ENCODE measurements around the gene PFKL. TPM values are rescaled to one million over a fixed set of nuclear protein-coding genes. Genes with fewer than 3 reads are reported as not detected.
"Not testable (repeated sequence)": the region's sequence is repeated elsewhere in the genome, so short reads cannot be mapped to it uniquely, and the experiment has no call there.

The PFKL gene
- polyA plus RNA-seq, 2 of the 4 experiments (the other 2 are of a cell fraction), result 23.2 to 38.7 TPM

- no peak for TF ChIP-seq HMGXB4 (CRISPR knock-in tag; IDR thresholded peaks at IDR 0.05; ENCODE audit: borderline replicate concordance)
- no peak for TF ChIP-seq HOXA7 (CRISPR knock-in tag; IDR thresholded peaks at IDR 0.05)
- TF ChIP-seq FOSB (CRISPR knock-in tag; IDR thresholded peaks at IDR 0.05), result no peak
- TF ChIP-seq NPAS2 (CRISPR knock-in tag; IDR thresholded peaks at IDR 0.05; ENCODE audit: borderline replicate concordance), result no peak
- TF ChIP-seq ZC3H11A (IDR thresholded peaks at IDR 0.05), result no peak
- TF ChIP-seq PHF8 (IDR thresholded peaks at IDR 0.05; ENCODE audit: borderline replicate concordance, low read depth), result no peak
- no peak for TF ChIP-seq CBX2 (IDR thresholded peaks at IDR 0.05; ENCODE audit: borderline replicate concordance, low read depth)
- TF ChIP-seq ZNF302 (CRISPR knock-in tag; IDR thresholded peaks at IDR 0.05), result no peak
- no peak for TF ChIP-seq MAZ (IDR thresholded peaks at IDR 0.05; ENCODE audit: borderline replicate concordance, low read depth, low read length)
- no peak for TF ChIP-seq PBX3 (IDR thresholded peaks at IDR 0.05)
- 87% methylated on average over 7 of the region's 13 CpGs for WGBS (ENCODE audit: missing lambda C conversion rate)
- Histone ChIP-seq H3K4me2 (peak overlapping the region; percentile 73), H3K27ac (peak overlapping the region; percentile 93 to 99; a peak in 4 of 6 replicates), H3K4me1 (peaks cover 10% of the 10 kb centered on the region; the same call in 1 of the 3 replicates), H3K4me3 (peak overlapping the region; percentile 98; the same call in 2 of the 3 replicates), H3K9me3 (no peaks in the 10 kb centered on the region)
- FAIRE-seq, result no peak
- POLR2A ChIA-PET, result no interaction called here
- no peak for ATAC-seq
- DNase-seq (ENCODE audit: low read depth in 1 of 2, low spot score in 1 of 2), result no peak
- CTCF ChIA-PET, result interaction anchor here (0.5 to 1.9 kb wide), 5 partner anchors 10 to 496 kb away, joined by 3 to 6 read pairs (median 3); no protein-coding TSS in a partner anchor
Measured at GRCh38 chr21:44301141-44301540, 1.3 kb downstream of the PFKL start.

DNA sequence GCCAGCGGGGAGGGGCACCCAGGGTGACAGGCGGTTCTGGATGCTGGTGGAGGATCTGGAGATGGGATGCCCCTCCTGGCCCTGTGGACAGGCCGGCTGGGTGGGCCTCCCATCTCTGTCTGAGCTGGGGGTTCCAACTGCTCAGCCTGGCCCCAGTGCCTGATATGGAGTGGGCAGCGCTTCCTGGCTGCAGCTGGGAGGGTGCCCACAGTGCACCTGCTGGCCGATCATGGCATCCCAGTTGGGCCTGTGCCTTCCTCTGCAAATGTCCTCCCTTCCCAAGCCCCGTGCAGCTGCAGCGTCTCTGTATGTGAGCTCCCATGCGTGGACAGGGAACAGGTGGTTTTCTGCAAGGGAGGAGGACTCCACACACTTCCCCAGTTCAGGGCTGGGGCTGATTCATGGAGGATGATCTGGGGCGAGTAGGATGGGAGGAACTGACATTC lies 2.1 kb downstream of the PFKL start:
- Histone ChIP-seq H3K4me3 (no peak overlapping the region), H3K27ac (no peak overlapping the region), H3K4me1 (peaks cover 10% of the 10 kb centered on the region; the same call in 1 of the 3 replicates), H3K4me2 (no peak overlapping the region), H3K9me3 (no peaks in the 10 kb centered on the region)
- ATAC-seq (no peak; a peak in 1 of 6 replicates), DNase-seq (ENCODE audit: low read depth in 1 of 2, low spot score in 1 of 2) (no peak), FAIRE-seq (no peak)
- CTCF ChIA-PET, result interaction anchor here (1.1 to 1.9 kb wide), 3 partner anchors 13 to 491 kb away, joined by 3 to 6 read pairs (median 3); no protein-coding TSS in a partner anchor
- WGBS (ENCODE audit: missing lambda C conversion rate), result 93% methylated on average over 2 of the region's 9 CpGs
- TF ChIP-seq, protein P1, sequence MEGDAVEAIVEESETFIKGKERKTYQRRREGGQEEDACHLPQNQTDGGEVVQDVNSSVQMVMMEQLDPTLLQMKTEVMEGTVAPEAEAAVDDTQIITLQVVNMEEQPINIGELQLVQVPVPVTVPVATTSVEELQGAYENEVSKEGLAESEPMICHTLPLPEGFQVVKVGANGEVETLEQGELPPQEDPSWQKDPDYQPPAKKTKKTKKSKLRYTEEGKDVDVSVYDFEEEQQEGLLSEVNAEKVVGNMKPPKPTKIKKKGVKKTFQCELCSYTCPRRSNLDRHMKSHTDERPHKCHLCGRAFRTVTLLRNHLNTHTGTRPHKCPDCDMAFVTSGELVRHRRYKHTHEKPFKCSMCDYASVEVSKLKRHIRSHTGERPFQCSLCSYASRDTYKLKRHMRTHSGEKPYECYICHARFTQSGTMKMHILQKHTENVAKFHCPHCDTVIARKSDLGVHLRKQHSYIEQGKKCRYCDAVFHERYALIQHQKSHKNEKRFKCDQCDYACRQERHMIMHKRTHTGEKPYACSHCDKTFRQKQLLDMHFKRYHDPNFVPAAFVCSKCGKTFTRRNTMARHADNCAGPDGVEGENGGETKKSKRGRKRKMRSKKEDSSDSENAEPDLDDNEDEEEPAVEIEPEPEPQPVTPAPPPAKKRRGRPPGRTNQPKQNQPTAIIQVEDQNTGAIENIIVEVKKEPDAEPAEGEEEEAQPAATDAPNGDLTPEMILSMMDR (IDR thresholded peaks at IDR 0.05), result no peak
- TF ChIP-seq PHF8 (IDR thresholded peaks at IDR 0.05; ENCODE audit: borderline replicate concordance, low read depth), result no peak
- TF ChIP-seq POLR2AphosphoS2 (conservative IDR thresholded peaks at IDR 0.05; ENCODE audit: low read length), result no peak
- TF ChIP-seq RAD21 (conservative IDR thresholded peaks at IDR 0.05 in 1 of 2, IDR thresholded peaks at IDR 0.05 in 1 of 2), result no peak
- no peak for TF ChIP-seq RARB (CRISPR knock-in tag; IDR thresholded peaks at IDR 0.05)
- POLR2A ChIA-PET, result no interaction called here

DNA sequence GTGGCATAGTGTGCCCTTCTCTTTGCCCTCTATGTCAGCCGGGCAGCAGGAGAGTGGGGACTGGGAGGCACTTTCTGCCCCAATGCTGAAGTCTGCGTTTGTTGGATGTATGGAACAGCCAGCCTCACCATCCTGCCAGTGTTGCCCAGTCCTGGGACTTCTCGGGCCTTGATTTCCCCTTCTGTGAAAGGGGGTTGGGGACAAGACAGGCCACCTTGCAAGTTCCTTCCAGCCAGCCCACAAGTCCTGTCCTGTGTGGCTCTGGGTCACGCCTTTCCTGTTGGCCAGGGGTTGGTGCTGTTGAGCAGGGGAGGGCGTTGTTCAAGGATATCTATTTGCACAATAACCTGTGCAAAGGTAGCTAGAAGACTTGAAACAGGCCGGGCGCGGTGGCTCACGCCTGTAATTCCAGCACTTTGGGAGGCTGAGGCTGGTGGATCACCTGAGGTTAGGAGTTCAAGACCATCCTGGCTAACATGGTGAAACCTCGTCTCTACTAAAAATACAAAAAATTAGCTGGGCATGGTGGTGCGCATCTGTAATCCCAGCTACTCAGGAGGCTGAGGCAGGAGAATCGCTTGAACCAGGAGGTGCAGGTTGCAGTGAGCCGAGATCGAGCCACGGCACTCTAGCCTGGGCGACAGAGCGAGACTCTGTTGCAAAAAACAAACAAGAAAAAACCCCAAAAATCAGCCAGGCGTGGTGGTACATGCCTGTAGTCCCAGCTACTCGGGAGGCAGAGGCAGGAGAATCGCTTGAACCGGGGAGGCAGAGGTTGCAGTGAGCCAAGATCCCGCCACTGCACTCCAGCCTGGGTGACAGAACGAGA lies 2.9 kb downstream of the PFKL start:
- WGBS (ENCODE audit: missing lambda C conversion rate), result 86% methylated on average over 19 of the region's 23 CpGs
- H3K4me3 ChIP-seq, POLR2A ChIA-PET, FAIRE-seq, H3K4me2 ChIP-seq, H3K27ac ChIP-seq, H3K9me3 ChIP-seq: not testable (repeated sequence)
- CTCF ChIA-PET, result interaction anchor here (0.6 to 1.9 kb wide), 4 partner anchors 12 to 491 kb away, joined by 3 to 6 read pairs (median 3); no protein-coding TSS in a partner anchor
- H3K4me1 ChIP-seq, result peaks cover 10% of the 10 kb centered on the region; the same call in 1 of the 3 replicates
- ATAC-seq (0 out of 6 replicates have a peak, but pooled peaks of 1 of the 2 experiments have one; percentile 22), DNase-seq (ENCODE audit: low read depth in 1 of 2, low spot score in 1 of 2) (peak in 1 of 2 experiments; percentile 35)
